Uterus (tissue), 2 donors: ENCODE measurements around the gene ABCG2.

Experiments used
- CTCF ChIP-seq, 4 experiments: fragments of 200-600 bp in 2 of 4; fragments of 450-650 bp in 2 of 4; sonication (generic) in 2 of 4; IDR thresholded peaks; one replicate each; pipeline ENCODE4 v1.5.1; 2016 to 2019; ENCODE audit warnings: antibody characterized with exemption in 4 of 4, mild to moderate bottlenecking in 2 of 4, moderate library complexity in 1 of 4
- POLR2A ChIP-seq, 2 donors: fragments of 450-650 bp; IDR thresholded peaks; one replicate each; pipeline ENCODE4 v1.6.1; 2016; ENCODE audit warnings: antibody characterized with exemption in 2 of 2, mild to moderate bottlenecking in 1 of 2, moderate library complexity in 1 of 2

- TF ChIP-seq POLR2A (IDR thresholded peaks at IDR 0.05): no peak
- no peak for TF ChIP-seq CTCF (IDR thresholded peaks at IDR 0.05)
Observed at GRCh38 chr4:88144866-88145300, 13.6 kb downstream of the ABCG2 start.
